Measurements from ENCODE around the gene TAL2. TPM values are rescaled to one million over a fixed set of nuclear protein-coding genes. Genes with fewer than 3 reads are reported as not detected.

TAL2 gene
- not detected in 2 replicates for total RNA-seq

GRCh38 chr9:105662184-105663104, at the start of gene TAL2:
Gene TAL2, plus strand, starts transcription at chr9:105662457. Its CDS starts 40 bp downstream, at chr9:105662497.

GRCh38 chr9:105694190-105694847, 32.1 kb downstream of the TAL2 start, which contains the start of gene TMEM38B:
Gene TMEM38B, plus strand, starts transcription at chr9:105694541. Its CDS starts 120 bp downstream, at chr9:105694661.

Other genes with a start within 250 kb of the TAL2 start
- 2.1 and 6.5 TPM in 2 replicates for gene FSD1L, start 214.4 kb upstream of the TAL2 start, total RNA-seq
- gene FKTN, start 104.3 kb upstream of the TAL2 start, total RNA-seq: 3.7 and 17.7 TPM in 2 replicates
- 2.1 and 6.3 TPM in 2 replicates for gene TMEM38B, start 32.1 kb downstream of the TAL2 start, total RNA-seq

Data from bladder microvascular endothelial cell (primary cell).